WTC11 (cell line): Measurements from ENCODE around the gene SLC13A3. TPM values are rescaled to one million over a fixed set of nuclear protein-coding genes. Genes with fewer than 3 reads are reported as not detected.

ENCODE experiments used
- ATAC-seq: fragments of 200-7000 bp; cut with Tn5 transposase; 2 replicates; pipeline ENCODE4 v1.10.0; 2021; ENCODE audit warnings: mild to moderate bottlenecking, moderate library complexity
- CTCF ChIA-PET: fragments of 300-600 bp; sonication (Branson Sonifier 250); formaldehyde crosslinking; loops from one replicate; lab custom pipeline; 2021; ENCODE audit warnings: antibody characterized with exemption; lab: Charles Lee
- POLR2A ChIA-PET: fragments of 350-600 bp; sonication (Branson Sonifier 250); formaldehyde crosslinking; loops from one replicate; lab custom pipeline; 2021; ENCODE audit warnings: antibody characterized with exemption; lab: Charles Lee
- DNase-seq: peaks from one replicate; pipeline ENCODE4 v3.0.0; 2021; ENCODE audit warnings: low spot score
- H3K27ac Mint-ChIP-seq: 2 replicates; pipeline ENCODE4 v1.8.0; 2021; ENCODE audit warnings: mixed read lengths
- H3K27me3 Mint-ChIP-seq: 2 replicates; pipeline ENCODE4 v1.8.0; 2021; ENCODE audit warnings: low read depth, mild to moderate bottlenecking, moderate library complexity, mixed read lengths
- H3K36me3 Mint-ChIP-seq: 2 replicates; pipeline ENCODE4 v1.8.0; 2021; ENCODE audit warnings: mixed read lengths
- H3K4me1 Mint-ChIP-seq: 2 replicates; pipeline ENCODE4 v1.8.0; 2022; ENCODE audit warnings: mixed read lengths
- H3K4me3 Mint-ChIP-seq: 2 replicates; pipeline ENCODE4 v1.8.0; 2021; ENCODE audit warnings: mild to moderate bottlenecking, moderate library complexity, mixed read lengths
- H3K9me3 Mint-ChIP-seq: 2 replicates; pipeline ENCODE4 v1.8.0; 2021; ENCODE audit warnings: mixed read lengths
- CBFB ChIP-seq: sonication (generic); formaldehyde crosslinking; IDR thresholded peaks from 2 replicates; pipeline ENCODE4 v1.8.1; 2022; ENCODE audit warnings: mild to moderate bottlenecking, low read depth, missing genetic modification reagents
- CREM ChIP-seq: sonication (generic); formaldehyde crosslinking; IDR thresholded peaks from 2 replicates; pipeline ENCODE4 v1.8.1; 2022; ENCODE audit warnings: mild to moderate bottlenecking, missing genetic modification reagents, moderate library complexity
- ELF4 ChIP-seq: sonication (generic); formaldehyde crosslinking; IDR thresholded peaks from 2 replicates; pipeline ENCODE4 v1.8.1; 2022; ENCODE audit warnings: low read depth, mild to moderate bottlenecking, moderate library complexity, missing genetic modification reagents
- GABPB1 ChIP-seq: sonication (generic); formaldehyde crosslinking; IDR thresholded peaks from 2 replicates; pipeline ENCODE4 v1.8.1; 2023; ENCODE audit warnings: mild to moderate bottlenecking, missing genetic modification reagents
- GTF2I ChIP-seq: fragments of 250-450 bp; sonication (Bioruptor Pico); conservative IDR thresholded peaks from 2 replicates; pipeline ENCODE4 v1.4.0; 2021; ENCODE audit warnings: mild to moderate bottlenecking
- JAZF1 ChIP-seq: fragments of 250-450 bp; sonication (Bioruptor Pico); IDR thresholded peaks from 2 replicates; pipeline ENCODE4 v1.9.0; 2021; ENCODE audit warnings: moderate library complexity, mild to moderate bottlenecking, inconsistent platforms
- MLX ChIP-seq: sonication (generic); formaldehyde crosslinking; IDR thresholded peaks from 2 replicates; pipeline ENCODE4 v1.8.1; 2023; ENCODE audit warnings: mild to moderate bottlenecking, missing genetic modification reagents, moderate library complexity
- MYBL2 ChIP-seq: sonication (generic); formaldehyde crosslinking; IDR thresholded peaks from 2 replicates; pipeline ENCODE4 v1.8.1; 2023; ENCODE audit warnings: mild to moderate bottlenecking, moderate library complexity, missing genetic modification reagents
- NFATC4 ChIP-seq: fragments of 250-450 bp; sonication (Bioruptor Pico); IDR thresholded peaks from 2 replicates; pipeline ENCODE4 v1.9.0; 2021; ENCODE audit warnings: mild to moderate bottlenecking
- NR1H2 ChIP-seq: sonication (generic); formaldehyde crosslinking; IDR thresholded peaks from 2 replicates; pipeline ENCODE4 v1.9.0; 2021; ENCODE audit warnings: mild to moderate bottlenecking, moderate library complexity, missing genetic modification reagents
- OVOL2 ChIP-seq: fragments of 250-450 bp; sonication (Bioruptor Pico); IDR thresholded peaks from 2 replicates; pipeline ENCODE4 v1.9.0; 2021; ENCODE audit warnings: mild to moderate bottlenecking, borderline replicate concordance
- PREB ChIP-seq: sonication (generic); formaldehyde crosslinking; IDR thresholded peaks from 2 replicates; pipeline ENCODE4 v1.8.1; 2022; ENCODE audit warnings: mild to moderate bottlenecking, missing genetic modification reagents, moderate library complexity, borderline replicate concordance
- SMAD3 ChIP-seq: sonication (generic); formaldehyde crosslinking; IDR thresholded peaks from 2 replicates; pipeline ENCODE4 v1.8.0; 2022; ENCODE audit warnings: missing genetic modification reagents, mild to moderate bottlenecking, borderline replicate concordance
- SMAD4 ChIP-seq: sonication (generic); formaldehyde crosslinking; IDR thresholded peaks from 2 replicates; pipeline ENCODE4 v1.8.0; 2022; ENCODE audit warnings: mild to moderate bottlenecking, missing genetic modification reagents
- SP1 ChIP-seq: sonication (generic); formaldehyde crosslinking; conservative IDR thresholded peaks from 2 replicates; pipeline ENCODE4 v1.8.1; 2022; ENCODE audit warnings: missing genetic modification reagents
- TEAD4 ChIP-seq: sonication (generic); formaldehyde crosslinking; IDR thresholded peaks from 2 replicates; pipeline ENCODE4 v1.8.0; 2022; ENCODE audit warnings: mild to moderate bottlenecking, missing genetic modification reagents
- ZMAT4 ChIP-seq: fragments of 250-450 bp; sonication (Bioruptor Pico); IDR thresholded peaks from 2 replicates; pipeline ENCODE4 v1.9.0; 2021; ENCODE audit warnings: mild to moderate bottlenecking
- ZNF121 ChIP-seq: sonication (generic); formaldehyde crosslinking; IDR thresholded peaks from 2 replicates; pipeline ENCODE4 v1.8.0; 2023; ENCODE audit warnings: missing genetic modification reagents
- ZNF263 ChIP-seq: sonication (generic); formaldehyde crosslinking; IDR thresholded peaks from 2 replicates; pipeline ENCODE4 v1.8.1; 2022; ENCODE audit warnings: low read depth, mild to moderate bottlenecking, moderate library complexity, missing genetic modification reagents
- ZSCAN18 ChIP-seq: fragments of 250-450 bp; sonication (Bioruptor Pico); IDR thresholded peaks from 2 replicates; pipeline ENCODE4 v2.1.2; 2022; ENCODE audit warnings: mild to moderate bottlenecking, moderate library complexity
- total RNA-seq: library from RNA; stranded (reverse); gene quantifications from 3 replicates; pipeline ENCODE4 v1.2.3, GENCODE V29; 2021
- TF ChIP-seq, protein P1 (sequence below): fragments of 250-450 bp; sonication (Bioruptor Pico); IDR thresholded peaks from 2 replicates; pipeline ENCODE4 v1.9.0; 2021; ENCODE audit warnings: mild to moderate bottlenecking, borderline replicate concordance
- TF ChIP-seq, protein P2 (sequence below): sonication (generic); formaldehyde crosslinking; IDR thresholded peaks from 2 replicates; pipeline ENCODE4 v1.8.1; 2022; ENCODE audit warnings: low read depth, missing genetic modification reagents, borderline replicate concordance
- TF ChIP-seq, protein P3 (sequence below): sonication (generic); formaldehyde crosslinking; IDR thresholded peaks from 2 replicates; pipeline ENCODE4 v1.8.1; 2023; ENCODE audit warnings: mild to moderate bottlenecking, missing genetic modification reagents
- TF ChIP-seq, protein P4 (sequence below): sonication (generic); formaldehyde crosslinking; IDR thresholded peaks from 2 replicates; pipeline ENCODE4 v1.8.1; 2022; ENCODE audit warnings: low read depth, mild to moderate bottlenecking, moderate library complexity, missing genetic modification reagents, borderline replicate concordance

The SLC13A3 gene
- total RNA-seq, 1 experiment from 2014 or later = 10.6 TPM

- ChIA-PET CTCF (interaction anchor here (1.7 kb wide), 1 partner anchor 81 kb away, joined by 4 read pairs; no protein-coding TSS in a partner anchor), POLR2A (no interaction called here)
- Mint-ChIP-seq H3K4me3 (no peak overlapping the region), H3K36me3 (no peaks in the 10 kb centered on the region), H3K27me3 (peaks cover 3% of the 10 kb centered on the region), H3K4me1 (peaks cover 11% of the 10 kb centered on the region), H3K9me3 (no peaks in the 10 kb centered on the region)
- DNase-seq (no peak), ATAC-seq (no peak)
- TF ChIP-seq, protein P1, sequence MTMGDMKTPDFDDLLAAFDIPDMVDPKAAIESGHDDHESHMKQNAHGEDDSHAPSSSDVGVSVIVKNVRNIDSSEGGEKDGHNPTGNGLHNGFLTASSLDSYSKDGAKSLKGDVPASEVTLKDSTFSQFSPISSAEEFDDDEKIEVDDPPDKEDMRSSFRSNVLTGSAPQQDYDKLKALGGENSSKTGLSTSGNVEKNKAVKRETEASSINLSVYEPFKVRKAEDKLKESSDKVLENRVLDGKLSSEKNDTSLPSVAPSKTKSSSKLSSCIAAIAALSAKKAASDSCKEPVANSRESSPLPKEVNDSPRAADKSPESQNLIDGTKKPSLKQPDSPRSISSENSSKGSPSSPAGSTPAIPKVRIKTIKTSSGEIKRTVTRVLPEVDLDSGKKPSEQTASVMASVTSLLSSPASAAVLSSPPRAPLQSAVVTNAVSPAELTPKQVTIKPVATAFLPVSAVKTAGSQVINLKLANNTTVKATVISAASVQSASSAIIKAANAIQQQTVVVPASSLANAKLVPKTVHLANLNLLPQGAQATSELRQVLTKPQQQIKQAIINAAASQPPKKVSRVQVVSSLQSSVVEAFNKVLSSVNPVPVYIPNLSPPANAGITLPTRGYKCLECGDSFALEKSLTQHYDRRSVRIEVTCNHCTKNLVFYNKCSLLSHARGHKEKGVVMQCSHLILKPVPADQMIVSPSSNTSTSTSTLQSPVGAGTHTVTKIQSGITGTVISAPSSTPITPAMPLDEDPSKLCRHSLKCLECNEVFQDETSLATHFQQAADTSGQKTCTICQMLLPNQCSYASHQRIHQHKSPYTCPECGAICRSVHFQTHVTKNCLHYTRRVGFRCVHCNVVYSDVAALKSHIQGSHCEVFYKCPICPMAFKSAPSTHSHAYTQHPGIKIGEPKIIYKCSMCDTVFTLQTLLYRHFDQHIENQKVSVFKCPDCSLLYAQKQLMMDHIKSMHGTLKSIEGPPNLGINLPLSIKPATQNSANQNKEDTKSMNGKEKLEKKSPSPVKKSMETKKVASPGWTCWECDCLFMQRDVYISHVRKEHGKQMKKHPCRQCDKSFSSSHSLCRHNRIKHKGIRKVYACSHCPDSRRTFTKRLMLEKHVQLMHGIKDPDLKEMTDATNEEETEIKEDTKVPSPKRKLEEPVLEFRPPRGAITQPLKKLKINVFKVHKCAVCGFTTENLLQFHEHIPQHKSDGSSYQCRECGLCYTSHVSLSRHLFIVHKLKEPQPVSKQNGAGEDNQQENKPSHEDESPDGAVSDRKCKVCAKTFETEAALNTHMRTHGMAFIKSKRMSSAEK (CRISPR knock-in tag) = no peak
- no peak for TF ChIP-seq CBFB (CRISPR knock-in tag)
- TF ChIP-seq, protein P2, sequence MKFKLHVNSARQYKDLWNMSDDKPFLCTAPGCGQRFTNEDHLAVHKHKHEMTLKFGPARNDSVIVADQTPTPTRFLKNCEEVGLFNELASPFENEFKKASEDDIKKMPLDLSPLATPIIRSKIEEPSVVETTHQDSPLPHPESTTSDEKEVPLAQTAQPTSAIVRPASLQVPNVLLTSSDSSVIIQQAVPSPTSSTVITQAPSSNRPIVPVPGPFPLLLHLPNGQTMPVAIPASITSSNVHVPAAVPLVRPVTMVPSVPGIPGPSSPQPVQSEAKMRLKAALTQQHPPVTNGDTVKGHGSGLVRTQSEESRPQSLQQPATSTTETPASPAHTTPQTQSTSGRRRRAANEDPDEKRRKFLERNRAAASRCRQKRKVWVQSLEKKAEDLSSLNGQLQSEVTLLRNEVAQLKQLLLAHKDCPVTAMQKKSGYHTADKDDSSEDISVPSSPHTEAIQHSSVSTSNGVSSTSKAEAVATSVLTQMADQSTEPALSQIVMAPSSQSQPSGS = no peak
- TF ChIP-seq ZNF121 (CRISPR knock-in tag) = no peak
- TF ChIP-seq ZSCAN18 (CRISPR knock-in tag) = no peak
- no peak for TF ChIP-seq ZMAT4 (CRISPR knock-in tag)
- TF ChIP-seq, all 79 proteins: peak for 0
- no peak overlapping the region for H3K27ac Mint-ChIP-seq
Measured at GRCh38 chr20:46644160-46644559, 7.1 kb downstream of the SLC13A3 start.

- CTCF ChIA-PET = no interaction called here
- Mint-ChIP-seq H3K9me3 (no peaks in the 10 kb centered on the region), H3K4me3 (no peak overlapping the region)
- TF ChIP-seq MLX (CRISPR knock-in tag) (no peak), JAZF1 (CRISPR knock-in tag) (no peak), NFATC4 (CRISPR knock-in tag) (no peak), CREM (CRISPR knock-in tag) (no peak), TEAD4 (CRISPR knock-in tag) (no peak), NR1H2 (CRISPR knock-in tag) (no peak), MYBL2 (CRISPR knock-in tag) (no peak), ZNF263 (CRISPR knock-in tag) (no peak), GTF2I (CRISPR knock-in tag) (no peak), PREB (no peak), SMAD3 (no peak), GABPB1 (CRISPR knock-in tag) (no peak), OVOL2 (CRISPR knock-in tag) (no peak), SMAD4 (no peak), ELF4 (CRISPR knock-in tag) (no peak), SP1 (CRISPR knock-in tag) (no peak)
- TF ChIP-seq, protein P3, sequence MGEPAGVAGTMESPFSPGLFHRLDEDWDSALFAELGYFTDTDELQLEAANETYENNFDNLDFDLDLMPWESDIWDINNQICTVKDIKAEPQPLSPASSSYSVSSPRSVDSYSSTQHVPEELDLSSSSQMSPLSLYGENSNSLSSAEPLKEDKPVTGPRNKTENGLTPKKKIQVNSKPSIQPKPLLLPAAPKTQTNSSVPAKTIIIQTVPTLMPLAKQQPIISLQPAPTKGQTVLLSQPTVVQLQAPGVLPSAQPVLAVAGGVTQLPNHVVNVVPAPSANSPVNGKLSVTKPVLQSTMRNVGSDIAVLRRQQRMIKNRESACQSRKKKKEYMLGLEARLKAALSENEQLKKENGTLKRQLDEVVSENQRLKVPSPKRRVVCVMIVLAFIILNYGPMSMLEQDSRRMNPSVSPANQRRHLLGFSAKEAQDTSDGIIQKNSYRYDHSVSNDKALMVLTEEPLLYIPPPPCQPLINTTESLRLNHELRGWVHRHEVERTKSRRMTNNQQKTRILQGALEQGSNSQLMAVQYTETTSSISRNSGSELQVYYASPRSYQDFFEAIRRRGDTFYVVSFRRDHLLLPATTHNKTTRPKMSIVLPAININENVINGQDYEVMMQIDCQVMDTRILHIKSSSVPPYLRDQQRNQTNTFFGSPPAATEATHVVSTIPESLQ = no peak
- TF ChIP-seq, protein P4, sequence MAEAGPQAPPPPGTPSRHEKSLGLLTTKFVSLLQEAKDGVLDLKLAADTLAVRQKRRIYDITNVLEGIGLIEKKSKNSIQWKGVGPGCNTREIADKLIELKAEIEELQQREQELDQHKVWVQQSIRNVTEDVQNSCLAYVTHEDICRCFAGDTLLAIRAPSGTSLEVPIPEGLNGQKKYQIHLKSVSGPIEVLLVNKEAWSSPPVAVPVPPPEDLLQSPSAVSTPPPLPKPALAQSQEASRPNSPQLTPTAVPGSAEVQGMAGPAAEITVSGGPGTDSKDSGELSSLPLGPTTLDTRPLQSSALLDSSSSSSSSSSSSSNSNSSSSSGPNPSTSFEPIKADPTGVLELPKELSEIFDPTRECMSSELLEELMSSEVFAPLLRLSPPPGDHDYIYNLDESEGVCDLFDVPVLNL (CRISPR knock-in tag) = no peak
Measured at GRCh38 chr20:46642969-46643343, 8.3 kb downstream of the SLC13A3 start.

More at GRCh38 chr20:46642969-46643343, 8.3 kb downstream of the SLC13A3 start:
- H3K27ac Mint-ChIP-seq = no peak overlapping the region
- H3K27me3 Mint-ChIP-seq = no peaks in the 10 kb centered on the region; the same call in 1 of the 2 replicates
- POLR2A ChIA-PET = no interaction called here
- ATAC-seq (no peak), DNase-seq (no peak)
- H3K36me3 Mint-ChIP-seq = no peaks in the 10 kb centered on the region
- H3K4me1 Mint-ChIP-seq = peaks cover 14% of the 10 kb centered on the region
